MM.1S (cell line): ENCODE results near the gene EMILIN2.
"Not testable (repeated sequence)": the region's sequence is repeated elsewhere in the genome, so short reads cannot be mapped to it uniquely, and the experiment has no call there.

Source experiments
- DNase-seq: peaks from one replicate; pipeline ENCODE4 v3.0.0-alpha.2; 2015
- H2AFZ ChIP-seq: fragments of 300-600 bp; sonication (generic); 2 replicates; pipeline ENCODE4 v1.6.0; 2016; ENCODE audit warnings: antibody characterized with exemption, low read length
- H3F3A ChIP-seq: fragments of 300-600 bp; sonication (generic); 2 replicates; pipeline ENCODE4 v1.6.1; 2016; ENCODE audit warnings: mild to moderate bottlenecking, antibody characterized with exemption, low read length, moderate library complexity, mixed read lengths; ENCODE audit not compliant: insufficient read depth
- H3K27ac ChIP-seq: fragments of 300-600 bp; sonication (generic); 2 replicates; pipeline ENCODE4 v1.5.1; 2016; ENCODE audit warnings: mild to moderate bottlenecking, low read length
- H3K27me3 ChIP-seq: fragments of 300-600 bp; sonication (generic); replicated peaks from 2 replicates; pipeline ENCODE4 v1.6.0; 2016; ENCODE audit warnings: low read length; ENCODE audit not compliant: insufficient read depth
- H3K36me3 ChIP-seq: fragments of 300-600 bp; sonication (generic); replicated peaks from 2 replicates; pipeline ENCODE4 v1.6.1; 2016; ENCODE audit warnings: mild to moderate bottlenecking, low read length, mixed read lengths; ENCODE audit not compliant: insufficient read depth
- H3K4me1 ChIP-seq: fragments of 300-600 bp; sonication (generic); 2 replicates; pipeline ENCODE4 v1.6.1; 2016; ENCODE audit warnings: low read length, mixed read lengths
- H3K4me2 ChIP-seq: fragments of 300-600 bp; sonication (generic); 2 replicates; pipeline ENCODE4 v1.6.0; 2016; ENCODE audit warnings: low read depth, low read length
- H3K4me3 ChIP-seq: fragments of 300-600 bp; sonication (generic); 2 replicates; pipeline ENCODE4 v1.5.1; 2016; ENCODE audit warnings: low read length, mixed read lengths
- H3K79me2 ChIP-seq: fragments of 300-600 bp; sonication (generic); 2 replicates; pipeline ENCODE4 v1.6.1; 2016; ENCODE audit warnings: mixed run types, low read length, mixed read lengths
- H3K9ac ChIP-seq: fragments of 300-600 bp; sonication (generic); 2 replicates; pipeline ENCODE4 v1.6.1; 2016; ENCODE audit warnings: low read length, mixed read lengths
- H3K9me2 ChIP-seq: fragments of 300-600 bp; sonication (generic); replicated peaks from 2 replicates; pipeline ENCODE4 v1.6.1; 2016; ENCODE audit warnings: mild to moderate bottlenecking, low read length, mixed read lengths; ENCODE audit not compliant: insufficient read depth
- H3K9me3 ChIP-seq: fragments of 300-600 bp; sonication (generic); replicated peaks from 2 replicates; pipeline ENCODE4 v1.6.1; 2016; ENCODE audit warnings: mild to moderate bottlenecking, low read length, mixed read lengths; ENCODE audit not compliant: insufficient read depth
- H4K20me1 ChIP-seq: fragments of 300-600 bp; sonication (generic); 2 replicates; pipeline ENCODE4 v1.6.1; 2016; ENCODE audit warnings: mild to moderate bottlenecking, low read length, moderate library complexity, mixed read lengths; ENCODE audit not compliant: insufficient read depth
- EZH2 ChIP-seq: fragments of 300-600 bp; sonication (generic); optimal IDR thresholded peaks from 2 replicates; pipeline ENCODE3; 2017; ENCODE audit warnings: low read depth, mild to moderate bottlenecking, antibody characterized with exemption, low read length, mixed read lengths
- EZH2phosphoT487 ChIP-seq: fragments of 300-600 bp; sonication (generic); IDR thresholded peaks from 2 replicates; pipeline ENCODE4 v1.6.1; 2018; ENCODE audit warnings: antibody characterized with exemption, low read length
- TF ChIP-seq, protein P1 (sequence below): fragments of 300-600 bp; sonication (generic); IDR thresholded peaks from 2 replicates; pipeline ENCODE4 v1.5.1; 2016; ENCODE audit warnings: antibody characterized with exemption, low read length, mixed read lengths

Gene EMILIN2

GRCh38 chr18:2850816-2851215 lies 4.0 kb downstream of the EMILIN2 start:
- Histone ChIP-seq H3K4me3 (no peak overlapping the region), H3F3A (no peaks in the 10 kb centered on the region)
- no peak for DNase-seq

GRCh38 chr18:2851771-2852170 lies 5.0 kb downstream of the EMILIN2 start:
- H3K4me3 ChIP-seq: no peak overlapping the region
- H3K9me2 ChIP-seq: no peaks in the 10 kb centered on the region
- no peaks in the 10 kb centered on the region for H3K36me3 ChIP-seq
- H3K9me3 ChIP-seq: no peaks in the 10 kb centered on the region
- H3K27me3 ChIP-seq: peaks cover under 1% of the 10 kb centered on the region; the same call in 1 of the 2 replicates
- H3F3A ChIP-seq: no peaks in the 10 kb centered on the region
- no peaks in the 10 kb centered on the region for H3K4me1 ChIP-seq
- no peaks in the 10 kb centered on the region for H4K20me1 ChIP-seq
- DNase-seq: no peak
- TF ChIP-seq, protein P1, sequence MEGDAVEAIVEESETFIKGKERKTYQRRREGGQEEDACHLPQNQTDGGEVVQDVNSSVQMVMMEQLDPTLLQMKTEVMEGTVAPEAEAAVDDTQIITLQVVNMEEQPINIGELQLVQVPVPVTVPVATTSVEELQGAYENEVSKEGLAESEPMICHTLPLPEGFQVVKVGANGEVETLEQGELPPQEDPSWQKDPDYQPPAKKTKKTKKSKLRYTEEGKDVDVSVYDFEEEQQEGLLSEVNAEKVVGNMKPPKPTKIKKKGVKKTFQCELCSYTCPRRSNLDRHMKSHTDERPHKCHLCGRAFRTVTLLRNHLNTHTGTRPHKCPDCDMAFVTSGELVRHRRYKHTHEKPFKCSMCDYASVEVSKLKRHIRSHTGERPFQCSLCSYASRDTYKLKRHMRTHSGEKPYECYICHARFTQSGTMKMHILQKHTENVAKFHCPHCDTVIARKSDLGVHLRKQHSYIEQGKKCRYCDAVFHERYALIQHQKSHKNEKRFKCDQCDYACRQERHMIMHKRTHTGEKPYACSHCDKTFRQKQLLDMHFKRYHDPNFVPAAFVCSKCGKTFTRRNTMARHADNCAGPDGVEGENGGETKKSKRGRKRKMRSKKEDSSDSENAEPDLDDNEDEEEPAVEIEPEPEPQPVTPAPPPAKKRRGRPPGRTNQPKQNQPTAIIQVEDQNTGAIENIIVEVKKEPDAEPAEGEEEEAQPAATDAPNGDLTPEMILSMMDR: no peak
- no peak for TF ChIP-seq EZH2
- no peak for TF ChIP-seq EZH2phosphoT487
- no peak overlapping the region for H2AFZ ChIP-seq
- H3K27ac ChIP-seq: no peak overlapping the region
- no peak overlapping the region for H3K4me2 ChIP-seq
- no peak overlapping the region for H3K9ac ChIP-seq
- no peaks in the 10 kb centered on the region for H3K79me2 ChIP-seq

More at GRCh38 chr18:2850816-2851215, 4.0 kb downstream of the EMILIN2 start:
- H3K9ac ChIP-seq: no peak overlapping the region
- no peaks in the 10 kb centered on the region for H3K36me3 ChIP-seq
- no peaks in the 10 kb centered on the region for H3K9me3 ChIP-seq
- H3K4me2 ChIP-seq: no peak overlapping the region
- no peak overlapping the region for H3K27ac ChIP-seq
- no peaks in the 10 kb centered on the region for H3K79me2 ChIP-seq
- no peaks in the 10 kb centered on the region for H4K20me1 ChIP-seq
- no peaks in the 10 kb centered on the region for H3K4me1 ChIP-seq
- H3K27me3 ChIP-seq: peaks cover 8% of the 10 kb centered on the region; the same call in 1 of the 2 replicates
- no peaks in the 10 kb centered on the region for H3K9me2 ChIP-seq
- TF ChIP-seq, protein P1: no peak
- TF ChIP-seq EZH2phosphoT487 (no peak), EZH2 (no peak)
- no peak overlapping the region for H2AFZ ChIP-seq

GRCh38 chr18:2852460-2852859 lies 5.7 kb downstream of the EMILIN2 start:
- not testable (repeated sequence) for H3K4me2 ChIP-seq, DNase-seq, H3K9me3 ChIP-seq, H3F3A ChIP-seq, H3K4me3 ChIP-seq, H3K36me3 ChIP-seq, H3K9ac ChIP-seq, H2AFZ ChIP-seq, H3K27ac ChIP-seq, H3K9me2 ChIP-seq, H3K27me3 ChIP-seq, H4K20me1 ChIP-seq, H3K79me2 ChIP-seq, H3K4me1 ChIP-seq

DNA sequence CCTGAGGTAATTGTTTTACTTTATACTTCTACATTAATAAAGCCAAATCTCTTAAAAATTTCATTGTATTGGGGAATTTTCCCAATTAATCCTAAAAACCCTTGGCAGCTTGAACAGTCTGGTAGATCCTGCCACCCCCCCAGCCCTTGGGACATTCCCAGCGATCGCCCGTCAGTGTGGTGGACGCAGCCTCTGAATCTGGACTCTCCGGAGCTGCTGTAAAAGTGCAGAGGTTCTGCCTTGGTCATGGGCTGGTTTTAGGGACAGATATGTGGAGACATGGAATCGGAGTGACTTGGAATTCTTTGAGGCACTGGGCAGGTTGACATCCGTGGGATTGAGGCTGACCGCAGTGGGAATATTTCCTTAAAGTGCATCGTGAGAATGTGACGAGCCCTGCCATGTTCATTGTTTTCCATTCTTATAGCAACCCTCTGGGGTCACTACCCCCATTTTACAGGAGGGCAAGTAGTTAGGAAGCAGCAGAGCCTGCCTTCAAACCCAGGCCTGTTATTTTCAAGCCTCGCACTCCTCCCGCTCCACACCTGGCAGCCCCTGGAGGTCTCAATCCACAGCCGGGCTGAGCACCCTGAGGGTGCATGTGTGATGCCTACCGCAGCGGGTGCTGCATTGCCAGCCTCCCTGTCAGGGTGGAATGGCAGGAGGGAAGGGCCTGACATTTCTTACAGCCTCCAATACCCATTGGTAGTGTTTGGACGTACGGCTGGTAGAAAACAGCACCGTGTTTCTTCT lies 6.5 kb downstream of the EMILIN2 start:
- no peak for DNase-seq
- Histone ChIP-seq H3K27me3 (no peaks in the 10 kb centered on the region; the same call in 1 of the 2 replicates), H4K20me1 (no peaks in the 10 kb centered on the region), H3K4me2 (no peak overlapping the region), H3K4me1 (no peaks in the 10 kb centered on the region), H3K27ac (no peak overlapping the region), H3K9ac (no peak overlapping the region), H3K9me2 (no peaks in the 10 kb centered on the region), H3K79me2 (no peaks in the 10 kb centered on the region), H3K4me3 (no peak overlapping the region), H3K9me3 (no peaks in the 10 kb centered on the region), H3K36me3 (no peaks in the 10 kb centered on the region), H2AFZ (no peak overlapping the region), H3F3A (no peaks in the 10 kb centered on the region)
- TF ChIP-seq, protein P1: no peak
- TF ChIP-seq EZH2phosphoT487 (no peak), EZH2 (no peak)
